Lower lobe of right lung (tissue), 2 donors: ENCODE results near the gene CACNG8. TPM values are rescaled to one million over a fixed set of nuclear protein-coding genes. Genes with fewer than 3 reads are reported as not detected.
"Not testable (repeated sequence)": the region's sequence is repeated elsewhere in the genome, so short reads cannot be mapped to it uniquely, and the experiment has no call there.

ENCODE experiments used
- ATAC-seq, 2 donors: fragments of 200-7000 bp; cut with Tn5 transposase; one replicate each; pipeline ENCODE4 v1.9.1; 2020 to 2022; ENCODE audit warnings: mild to moderate bottlenecking in 2 of 2, moderate library complexity in 2 of 2
- DNase-seq: peaks from one replicate; pipeline ENCODE4 v3.0.0-alpha.2; 2020
- H3K27ac ChIP-seq: fragments of 200-600 bp; one replicate; pipeline ENCODE4 v1.8.0; 2022
- H3K27me3 ChIP-seq: fragments of 200-600 bp; one replicate; pipeline ENCODE4 v1.8.0; 2022; ENCODE audit warnings: low read depth
- H3K36me3 ChIP-seq: fragments of 200-600 bp; one replicate; pipeline ENCODE4 v1.8.0; 2022; ENCODE audit warnings: mild to moderate bottlenecking
- H3K4me1 ChIP-seq: fragments of 200-600 bp; one replicate; pipeline ENCODE4 v1.8.0; 2022
- H3K4me3 ChIP-seq: fragments of 200-600 bp; one replicate; pipeline ENCODE4 v1.8.0; 2022; ENCODE audit warnings: mild to moderate bottlenecking
- H3K9me3 ChIP-seq: fragments of 200-600 bp; one replicate; pipeline ENCODE4 v1.8.0; 2022
- CTCF ChIP-seq: fragments of 200-600 bp; IDR thresholded peaks from one replicate; pipeline ENCODE4 v1.8.0; 2022; ENCODE audit warnings: antibody characterized with exemption, mild to moderate bottlenecking
- intact Hi-C: fragments of 100-400 bp; cut with DNase I; formaldehyde crosslinking; loops from one replicate; pipeline ENCODE4 v1.11.0; 2022
- total RNA-seq: library from RNA; stranded (reverse); fragmentation: NEBNext Ultra II Directional; extraction: Animal tissue kit (Norgen Biotek cat#: 25700); gene quantifications from one replicate; pipeline ENCODE4 v1.2.1, GENCODE V29; 2021
- donor health status: DM: no; HTN: yes; CAD: no; lungs with severe emphysema.

CACNG8 gene
- total RNA-seq, 1 donor from 2014 or later, result 0.21 TPM

- ATAC-seq, result no peak
- Histone ChIP-seq H3K9me3 (no peaks in the 10 kb centered on the region), H3K36me3 (no peaks in the 10 kb centered on the region), H3K27ac (no peak overlapping the region), H3K27me3 (peaks cover 45% of the 10 kb centered on the region), H3K4me1 (no peaks in the 10 kb centered on the region), H3K4me3 (no peak overlapping the region)
- no peak for DNase-seq
- no peak for TF ChIP-seq CTCF
- intact Hi-C loops, result no loop called here
Measured at GRCh38 chr19:53945998-53946397, 16.7 kb upstream of the CACNG8 start.

- Histone ChIP-seq H3K4me1 (no peaks in the 10 kb centered on the region), H3K9me3 (no peaks in the 10 kb centered on the region), H3K36me3 (no peaks in the 10 kb centered on the region), H3K27ac (no peak overlapping the region), H3K4me3 (no peak overlapping the region), H3K27me3 (peaks cover 43% of the 10 kb centered on the region)
- DNase-seq (no peak), ATAC-seq (no peak)
- no peak for TF ChIP-seq CTCF
- intact Hi-C loops, result no loop called here
Measured at GRCh38 chr19:53947624-53948023, 15.1 kb upstream of the CACNG8 start.

GRCh38 chr19:53948611-53949010 lies 14.1 kb upstream of the CACNG8 start:
- H3K9me3 ChIP-seq, intact Hi-C loops, H3K4me3 ChIP-seq, H3K36me3 ChIP-seq, H3K4me1 ChIP-seq, DNase-seq, ATAC-seq, H3K27ac ChIP-seq: not testable (repeated sequence)
- H3K27me3 ChIP-seq, result peaks cover 42% of the 10 kb centered on the region

GRCh38 chr19:53951436-53951835 lies 11.3 kb upstream of the CACNG8 start:
- no peak for DNase-seq
- no peaks in the 10 kb centered on the region for H3K36me3 ChIP-seq
- H3K27me3 ChIP-seq, result peaks cover 36% of the 10 kb centered on the region
- intact Hi-C loops, result no loop called here
- H3K9me3 ChIP-seq, result no peaks in the 10 kb centered on the region
- no peak for ATAC-seq
- no peak overlapping the region for H3K4me3 ChIP-seq
- TF ChIP-seq CTCF, result no peak
- no peak overlapping the region for H3K27ac ChIP-seq
- H3K4me1 ChIP-seq, result no peaks in the 10 kb centered on the region

GRCh38 chr19:53951947-53952346 lies 10.8 kb upstream of the CACNG8 start:
- Histone ChIP-seq H3K36me3 (no peaks in the 10 kb centered on the region), H3K27ac (no peak overlapping the region), H3K4me1 (no peaks in the 10 kb centered on the region), H3K27me3 (peaks cover 36% of the 10 kb centered on the region), H3K9me3 (no peaks in the 10 kb centered on the region), H3K4me3 (no peak overlapping the region)
- intact Hi-C loops, result no loop called here
- no peak for TF ChIP-seq CTCF
- no peak for ATAC-seq
- DNase-seq, result no peak

- no peaks in the 10 kb centered on the region for H3K9me3 ChIP-seq
- ATAC-seq, result no peak
- H3K4me3 ChIP-seq, result no peak overlapping the region
- no peaks in the 10 kb centered on the region for H3K4me1 ChIP-seq
- no peaks in the 10 kb centered on the region for H3K36me3 ChIP-seq
- no peak for DNase-seq
- intact Hi-C loops, result no loop called here
- H3K27ac ChIP-seq, result no peak overlapping the region
- TF ChIP-seq CTCF, result no peak
- peaks cover 48% of the 10 kb centered on the region for H3K27me3 ChIP-seq
Measured at GRCh38 chr19:53953383-53953782, 9.4 kb upstream of the CACNG8 start.
